ENCODE measurements around the gene CCHCR1.

CCHCR1 gene

DNA sequence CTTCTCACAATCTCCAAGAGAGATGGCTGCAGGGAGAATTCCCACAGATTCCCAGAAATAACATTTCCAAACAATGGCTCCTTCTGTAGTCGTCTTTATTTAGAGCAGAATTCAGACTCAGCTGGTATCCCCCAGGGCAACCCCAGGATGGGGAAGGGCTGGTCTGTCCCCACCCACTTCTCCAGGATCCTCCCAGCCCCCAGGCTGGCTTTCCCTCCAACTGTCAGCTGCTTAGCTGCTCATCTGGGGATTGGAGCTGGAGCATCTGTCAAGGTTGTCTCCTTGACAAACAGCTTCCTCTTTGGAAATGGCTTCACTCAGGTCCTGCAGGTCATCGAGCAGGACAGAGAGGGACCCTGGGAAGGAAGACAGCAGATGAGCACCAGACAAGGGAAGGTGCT is 15.2 kb downstream of the CCHCR1 start:
- Histone ChIP-seq H2AFZ (no peak overlapping the region), H3K9me3 (ENCODE audit: control insufficient read depth, low read length) (no peaks in the 10 kb centered on the region), H3K27me3 (ENCODE audit: control insufficient read depth, insufficient read depth, low read length) (no peaks in the 10 kb centered on the region), H3K79me2 (no peaks in the 10 kb centered on the region), H3K4me1 (no peaks in the 10 kb centered on the region), H3K36me3 (ENCODE audit: control insufficient read depth, insufficient read depth, low read length) (no peaks in the 10 kb centered on the region), H3K27ac (no peak overlapping the region), H3K9ac (no peak overlapping the region), H3K4me3 (ENCODE audit: low read depth, low read length) (no peak overlapping the region), H3K4me2 (ENCODE audit: low read length) (no peak overlapping the region)
- TF ChIP-seq, protein P1, sequence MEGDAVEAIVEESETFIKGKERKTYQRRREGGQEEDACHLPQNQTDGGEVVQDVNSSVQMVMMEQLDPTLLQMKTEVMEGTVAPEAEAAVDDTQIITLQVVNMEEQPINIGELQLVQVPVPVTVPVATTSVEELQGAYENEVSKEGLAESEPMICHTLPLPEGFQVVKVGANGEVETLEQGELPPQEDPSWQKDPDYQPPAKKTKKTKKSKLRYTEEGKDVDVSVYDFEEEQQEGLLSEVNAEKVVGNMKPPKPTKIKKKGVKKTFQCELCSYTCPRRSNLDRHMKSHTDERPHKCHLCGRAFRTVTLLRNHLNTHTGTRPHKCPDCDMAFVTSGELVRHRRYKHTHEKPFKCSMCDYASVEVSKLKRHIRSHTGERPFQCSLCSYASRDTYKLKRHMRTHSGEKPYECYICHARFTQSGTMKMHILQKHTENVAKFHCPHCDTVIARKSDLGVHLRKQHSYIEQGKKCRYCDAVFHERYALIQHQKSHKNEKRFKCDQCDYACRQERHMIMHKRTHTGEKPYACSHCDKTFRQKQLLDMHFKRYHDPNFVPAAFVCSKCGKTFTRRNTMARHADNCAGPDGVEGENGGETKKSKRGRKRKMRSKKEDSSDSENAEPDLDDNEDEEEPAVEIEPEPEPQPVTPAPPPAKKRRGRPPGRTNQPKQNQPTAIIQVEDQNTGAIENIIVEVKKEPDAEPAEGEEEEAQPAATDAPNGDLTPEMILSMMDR (IDR thresholded peaks at IDR 0.05), result no peak

DNA sequence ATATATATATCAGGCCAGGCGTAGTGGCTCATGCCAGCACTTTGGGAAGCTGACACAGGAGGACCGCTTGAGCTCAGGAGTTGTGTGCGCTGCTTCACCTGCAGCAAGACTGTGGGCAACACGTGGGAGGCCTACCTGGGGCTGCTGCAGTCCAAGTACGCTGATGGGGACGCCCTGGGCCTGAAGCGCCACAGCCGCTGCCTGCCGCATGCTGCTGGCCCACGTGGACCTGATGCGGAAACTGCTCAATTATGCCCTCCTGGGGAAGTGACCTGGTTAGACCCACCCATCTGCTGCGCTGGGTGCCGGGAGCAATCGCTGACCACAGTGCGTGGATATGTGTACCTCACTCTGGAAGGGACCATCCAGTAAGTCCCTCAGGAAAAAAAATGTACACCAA is 17.0 kb downstream of the CCHCR1 start:
- Histone ChIP-seq H3K4me2 (ENCODE audit: low read length) (no peak overlapping the region), H2AFZ (no peak overlapping the region), H3K27ac (no peak overlapping the region), H3K79me2 (no peaks in the 10 kb centered on the region), H3K9me3 (ENCODE audit: control insufficient read depth, low read length) (no peaks in the 10 kb centered on the region), H3K27me3 (ENCODE audit: control insufficient read depth, insufficient read depth, low read length) (no peaks in the 10 kb centered on the region), H3K36me3 (ENCODE audit: control insufficient read depth, insufficient read depth, low read length) (no peaks in the 10 kb centered on the region), H3K4me1 (no peaks in the 10 kb centered on the region), H3K9ac (no peak overlapping the region), H3K4me3 (ENCODE audit: low read depth, low read length) (no peak overlapping the region)
- TF ChIP-seq, protein P1 (IDR thresholded peaks at IDR 0.05), result no peak

DNA sequence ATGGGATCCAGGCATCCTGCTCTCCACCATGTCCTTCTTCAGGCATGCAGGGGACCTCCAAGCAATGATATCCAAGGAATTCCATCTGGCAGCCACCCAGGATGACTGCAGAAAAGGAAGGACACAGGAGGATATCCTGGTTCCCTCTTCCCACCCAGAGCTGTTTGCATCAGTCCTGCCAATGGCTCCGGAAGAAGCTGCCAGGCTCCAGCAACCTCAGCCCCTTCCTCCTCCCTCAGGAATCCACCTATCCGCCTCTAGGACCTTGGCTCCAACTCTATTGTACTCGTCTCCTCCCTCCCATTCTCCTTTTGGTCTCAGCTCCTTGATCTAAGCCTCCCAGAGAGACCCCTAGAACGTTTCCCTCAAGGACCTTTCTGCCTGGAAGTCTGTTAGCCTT is 18.0 kb downstream of the CCHCR1 start:
- Histone ChIP-seq H3K4me3 (ENCODE audit: low read depth, low read length) (no peak overlapping the region), H3K27me3 (ENCODE audit: control insufficient read depth, insufficient read depth, low read length) (no peaks in the 10 kb centered on the region)

DNA sequence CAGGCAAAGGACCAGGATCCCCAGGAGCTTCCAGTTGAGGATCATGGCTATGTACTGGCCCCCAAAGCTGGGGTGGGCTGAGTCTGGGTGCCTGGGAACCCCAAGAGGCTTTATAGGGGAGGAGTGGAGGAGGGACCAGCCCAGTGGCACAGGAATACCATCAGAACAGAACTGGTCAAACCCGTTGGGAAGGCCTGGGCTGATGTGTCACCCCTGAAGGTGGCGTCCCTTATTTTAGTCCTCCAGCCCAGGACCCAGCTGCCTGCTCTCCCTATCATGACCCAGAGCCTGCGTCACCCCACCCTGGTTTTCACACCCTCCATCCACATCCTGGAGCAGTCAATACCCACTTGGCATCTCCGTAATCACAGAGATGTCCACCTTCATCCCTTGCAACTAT is 18.6 kb downstream of the CCHCR1 start, which contains the start of gene PSORS1C2:
PSORS1C2 (minus strand) TSS at position 85 of the 400 bp plus-strand sequence; CDS start at position 45, 40 bp downstream.
- Histone ChIP-seq H3K9me3 (ENCODE audit: control insufficient read depth, low read length) (no peaks in the 10 kb centered on the region), H3K9ac (no peak within 1 kb of the TSS), H3K79me2 (no peaks in the 10 kb centered on the region), H3K4me3 (ENCODE audit: low read depth, low read length) (no peak within 1 kb of the TSS), H3K4me2 (ENCODE audit: low read length) (no peak within 1 kb of the TSS), H3K4me1 (no peaks in the 10 kb centered on the region), H3K27me3 (ENCODE audit: control insufficient read depth, insufficient read depth, low read length) (no peaks in the 10 kb centered on the region), H3K36me3 (ENCODE audit: control insufficient read depth, insufficient read depth, low read length) (no peaks in the 10 kb centered on the region), H2AFZ (peak within 1 kb of the TSS; percentile 85), H3K27ac (no peak within 1 kb of the TSS)
- TF ChIP-seq, protein P1 (IDR thresholded peaks at IDR 0.05), result no peak

More for the DNA sequence above, 18.0 kb downstream of the CCHCR1 start:
- Histone ChIP-seq H3K27ac (no peak overlapping the region), H3K4me2 (ENCODE audit: low read length) (no peak overlapping the region), H3K79me2 (no peaks in the 10 kb centered on the region), H3K9me3 (ENCODE audit: control insufficient read depth, low read length) (no peaks in the 10 kb centered on the region), H3K36me3 (ENCODE audit: control insufficient read depth, insufficient read depth, low read length) (no peaks in the 10 kb centered on the region), H3K4me1 (no peaks in the 10 kb centered on the region), H3K9ac (no peak overlapping the region), H2AFZ (peak overlapping the region; percentile 5)
- TF ChIP-seq, protein P1 (IDR thresholded peaks at IDR 0.05), result no peak

DNA sequence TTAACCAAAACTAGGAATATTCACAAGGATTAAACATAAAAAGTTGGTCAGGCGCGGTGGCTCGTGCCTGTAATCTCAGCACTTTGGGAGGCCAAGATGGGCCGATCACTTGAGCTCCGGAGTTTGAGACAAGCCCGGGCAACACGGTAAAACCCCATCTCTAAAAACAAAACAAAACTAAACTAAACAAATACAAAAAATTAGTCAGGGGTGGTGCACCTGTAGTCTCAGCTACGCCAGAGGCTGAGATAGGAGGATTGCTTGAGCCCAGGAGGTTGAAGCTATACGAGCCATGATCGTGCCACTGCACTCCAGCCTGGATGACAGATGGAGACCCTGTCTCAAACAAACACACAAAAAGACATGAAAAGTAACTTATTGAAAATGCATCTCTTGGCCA is 21.9 kb downstream of the CCHCR1 start:
- H3K79me2 ChIP-seq, result no peaks in the 10 kb centered on the region
- H3K9me3 ChIP-seq (ENCODE audit: control insufficient read depth, low read length), result no peaks in the 10 kb centered on the region
- H3K36me3 ChIP-seq (ENCODE audit: control insufficient read depth, insufficient read depth, low read length), result no peaks in the 10 kb centered on the region
- no peaks in the 10 kb centered on the region for H3K4me1 ChIP-seq
- no peak overlapping the region for H3K27ac ChIP-seq
- H3K4me2 ChIP-seq (ENCODE audit: low read length), result no peak overlapping the region
- H3K9ac ChIP-seq, result no peak overlapping the region
- no peak overlapping the region for H3K4me3 ChIP-seq (ENCODE audit: low read depth, low read length)
- no peak overlapping the region for H2AFZ ChIP-seq
- TF ChIP-seq, protein P1 (IDR thresholded peaks at IDR 0.05), result no peak
- no peaks in the 10 kb centered on the region for H3K27me3 ChIP-seq (ENCODE audit: control insufficient read depth, insufficient read depth, low read length)
